Subcutaneous adipose tissue (tissue), 4 donors: ENCODE measurements around the gene YIPF2. TPM values are rescaled to one million over a fixed set of nuclear protein-coding genes. Genes with fewer than 3 reads are reported as not detected.

Source experiments
- total RNA-seq, 4 donors: library from RNA; depleted of rRNA; stranded (reverse); fragments of >200 nt; gene quantifications; one replicate each; pipeline ENCODE4 v1.1.0, GENCODE V29; 2016
- TF ChIP-seq, protein P1 (sequence below): fragments of 450-650 bp; IDR thresholded peaks from one replicate; pipeline ENCODE4 v1.5.1; 2016; ENCODE audit warnings: low read depth, mild to moderate bottlenecking, control low read depth, antibody characterized with exemption, moderate library complexity

Gene YIPF2
- total RNA-seq, 4 donors from 2014 or later = 25.9 to 44.6 (median 35.6) TPM

DNA sequence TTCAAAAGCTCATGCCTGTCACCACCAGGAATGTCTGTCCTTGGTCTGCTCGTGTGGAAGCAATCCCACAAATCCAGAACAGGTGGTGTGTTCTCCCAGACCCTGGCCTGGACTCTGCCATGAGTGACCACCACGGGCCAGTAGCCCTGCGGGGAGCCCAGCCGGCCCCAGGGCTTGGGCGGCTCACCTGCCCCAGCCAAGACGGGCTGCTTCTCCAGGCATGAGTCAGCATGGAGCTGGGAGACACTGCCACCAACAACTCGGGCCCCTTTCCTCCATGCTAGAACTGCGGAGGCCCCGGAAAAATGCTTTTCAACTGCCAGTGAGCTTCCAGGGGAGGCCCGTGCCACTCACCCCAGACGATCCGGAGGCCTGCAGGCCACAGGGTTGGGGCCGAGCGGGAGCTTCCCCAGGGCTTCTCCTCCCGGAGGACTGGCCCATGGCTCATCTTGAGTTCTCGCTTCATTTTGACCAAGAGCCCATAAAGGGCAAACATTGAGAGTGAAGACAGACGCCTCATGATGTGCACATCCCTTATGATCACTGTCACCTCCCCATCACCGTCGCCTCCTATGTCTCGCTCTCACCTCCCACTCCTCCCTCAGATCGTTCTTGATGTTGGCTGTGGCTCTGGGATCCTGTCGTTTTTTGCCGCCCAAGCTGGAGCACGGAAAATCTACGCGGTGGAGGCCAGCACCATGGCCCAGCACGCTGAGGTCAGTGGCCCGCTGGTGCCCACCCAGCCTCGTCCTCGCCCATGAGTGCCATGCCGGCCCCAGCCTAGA, 16.7 kb downstream of the YIPF2 start:
- TF ChIP-seq, protein P1, sequence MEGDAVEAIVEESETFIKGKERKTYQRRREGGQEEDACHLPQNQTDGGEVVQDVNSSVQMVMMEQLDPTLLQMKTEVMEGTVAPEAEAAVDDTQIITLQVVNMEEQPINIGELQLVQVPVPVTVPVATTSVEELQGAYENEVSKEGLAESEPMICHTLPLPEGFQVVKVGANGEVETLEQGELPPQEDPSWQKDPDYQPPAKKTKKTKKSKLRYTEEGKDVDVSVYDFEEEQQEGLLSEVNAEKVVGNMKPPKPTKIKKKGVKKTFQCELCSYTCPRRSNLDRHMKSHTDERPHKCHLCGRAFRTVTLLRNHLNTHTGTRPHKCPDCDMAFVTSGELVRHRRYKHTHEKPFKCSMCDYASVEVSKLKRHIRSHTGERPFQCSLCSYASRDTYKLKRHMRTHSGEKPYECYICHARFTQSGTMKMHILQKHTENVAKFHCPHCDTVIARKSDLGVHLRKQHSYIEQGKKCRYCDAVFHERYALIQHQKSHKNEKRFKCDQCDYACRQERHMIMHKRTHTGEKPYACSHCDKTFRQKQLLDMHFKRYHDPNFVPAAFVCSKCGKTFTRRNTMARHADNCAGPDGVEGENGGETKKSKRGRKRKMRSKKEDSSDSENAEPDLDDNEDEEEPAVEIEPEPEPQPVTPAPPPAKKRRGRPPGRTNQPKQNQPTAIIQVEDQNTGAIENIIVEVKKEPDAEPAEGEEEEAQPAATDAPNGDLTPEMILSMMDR = no peak

DNA sequence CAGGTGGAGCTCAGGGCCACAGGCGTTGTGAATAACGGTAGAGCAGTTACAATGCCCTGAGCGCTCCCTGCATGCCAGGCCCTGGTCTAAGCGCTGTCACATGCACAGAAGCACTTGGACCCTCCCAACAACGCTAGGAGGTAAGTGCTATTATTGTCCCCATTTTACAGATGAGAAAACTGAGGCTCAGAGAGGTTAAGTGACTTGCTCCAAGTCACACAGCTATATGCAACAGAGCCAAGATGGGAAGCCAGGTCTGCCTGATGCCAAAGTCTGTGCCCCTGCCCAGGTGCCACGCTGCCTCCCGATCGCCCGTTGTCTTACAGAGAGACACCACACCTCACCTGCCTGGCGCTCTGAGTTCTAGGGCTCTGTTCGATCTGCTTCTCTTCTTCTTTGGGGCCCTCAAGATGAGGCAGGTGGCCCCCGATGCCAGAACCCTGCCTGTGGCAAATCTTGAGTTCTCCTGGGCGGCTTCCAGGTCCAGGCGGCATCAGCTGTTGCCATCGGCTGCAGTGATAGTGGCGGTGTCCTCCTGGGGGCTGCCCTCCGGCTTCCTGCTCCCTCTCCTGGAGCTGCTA, 20.0 kb downstream of the YIPF2 start:
- TF ChIP-seq, protein P1 = no peak

DNA sequence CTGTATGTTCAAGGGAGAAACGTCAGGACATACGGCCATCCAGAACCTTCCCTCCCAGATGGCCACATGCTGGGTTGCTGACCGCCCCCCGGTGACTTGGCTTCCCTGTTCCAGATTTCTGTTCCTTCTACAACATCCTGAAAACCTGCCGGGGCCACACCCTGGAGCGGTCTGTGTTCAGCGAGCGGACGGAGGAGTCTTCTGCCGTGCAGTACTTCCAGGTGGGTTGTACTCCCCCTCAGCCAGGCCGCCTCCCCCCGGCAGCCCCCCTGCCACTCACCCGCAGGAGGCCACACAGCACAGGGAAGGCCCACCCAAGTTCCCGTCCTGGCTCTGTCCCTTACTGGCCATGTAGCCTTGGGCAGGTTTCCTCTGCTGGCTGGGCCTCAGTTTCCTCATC, 20.5 kb downstream of the YIPF2 start:
- TF ChIP-seq, protein P1 = no peak

DNA sequence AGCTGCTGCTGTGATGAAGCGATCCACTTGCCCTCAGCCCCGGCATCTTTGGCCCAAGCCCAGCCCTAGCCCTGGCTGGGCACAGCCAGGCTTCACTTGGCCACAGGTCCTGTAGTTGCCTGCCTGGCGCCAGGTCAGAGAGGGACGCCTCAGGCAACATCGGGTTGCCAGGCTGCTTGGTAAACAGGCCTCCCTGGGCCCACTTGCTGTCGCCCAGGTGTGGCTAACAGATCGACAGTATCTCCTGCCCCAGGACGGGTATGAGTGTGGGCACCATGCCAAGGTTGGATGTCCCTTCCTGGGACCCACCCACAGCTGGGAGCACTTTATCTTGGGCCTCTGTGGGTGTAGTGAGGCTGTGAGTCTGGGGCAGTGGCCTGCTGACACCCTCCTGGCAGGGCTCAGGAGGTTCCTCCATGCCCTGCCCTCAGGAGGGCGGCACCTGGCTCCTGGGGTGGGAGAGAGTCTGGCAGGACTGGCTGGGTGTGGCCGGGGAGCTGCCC, 29.2 kb downstream of the YIPF2 start:
- TF ChIP-seq, protein P1 = no peak

DNA sequence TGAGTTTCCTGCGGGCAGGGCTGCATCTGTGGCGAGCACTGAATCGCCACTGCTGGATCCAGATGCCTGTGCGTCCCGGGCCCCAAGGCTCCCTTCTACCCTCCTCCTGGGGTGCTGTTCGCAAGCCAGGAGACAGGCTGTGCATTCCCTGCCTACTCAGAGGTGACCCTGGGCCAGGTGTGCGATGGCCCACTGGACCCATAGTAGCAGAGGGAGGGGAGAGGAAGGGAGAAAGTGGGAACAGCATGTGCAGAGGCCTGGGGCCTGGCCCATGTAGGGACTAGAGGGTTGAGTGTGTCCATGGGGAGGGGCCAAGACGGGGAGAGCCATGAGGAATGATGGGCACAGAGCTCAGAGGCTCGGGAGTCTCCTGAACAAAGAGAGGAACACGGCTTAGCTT, 29.8 kb downstream of the YIPF2 start:
- TF ChIP-seq, protein P1 = no peak

DNA sequence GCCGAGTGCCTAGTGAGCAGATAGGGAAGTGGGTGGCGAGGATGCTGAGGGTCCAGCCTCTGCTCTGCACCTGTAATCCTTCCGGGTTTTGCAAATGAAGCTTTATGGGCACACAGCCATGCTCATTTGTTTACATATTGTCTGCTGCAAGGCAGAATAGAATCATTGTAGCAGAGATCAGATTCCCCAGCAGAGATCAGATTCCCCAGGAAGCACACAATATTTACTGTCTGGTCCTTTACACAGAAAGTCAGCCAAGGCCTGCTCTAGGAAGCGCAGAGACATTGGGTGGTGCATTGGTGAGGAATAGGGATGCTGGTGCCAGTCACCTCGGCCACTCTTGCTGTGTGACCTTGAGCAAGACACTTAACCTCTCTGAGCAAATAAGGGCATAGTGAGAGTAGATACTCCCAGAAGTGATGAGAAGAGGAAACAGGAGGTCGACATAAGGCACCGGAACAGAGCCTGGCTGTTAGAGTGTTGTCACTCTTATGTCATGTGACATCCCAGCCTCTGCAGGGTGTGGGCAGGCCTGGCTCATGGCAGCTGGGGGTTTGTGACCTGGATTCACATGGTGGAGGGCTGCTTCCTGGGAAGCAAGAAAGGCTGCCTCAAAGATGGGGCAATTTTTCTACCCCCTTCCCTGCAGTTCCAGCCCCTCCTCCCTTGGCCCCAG, 31.4 kb downstream of the YIPF2 start:
- TF ChIP-seq, protein P1 = no peak

DNA sequence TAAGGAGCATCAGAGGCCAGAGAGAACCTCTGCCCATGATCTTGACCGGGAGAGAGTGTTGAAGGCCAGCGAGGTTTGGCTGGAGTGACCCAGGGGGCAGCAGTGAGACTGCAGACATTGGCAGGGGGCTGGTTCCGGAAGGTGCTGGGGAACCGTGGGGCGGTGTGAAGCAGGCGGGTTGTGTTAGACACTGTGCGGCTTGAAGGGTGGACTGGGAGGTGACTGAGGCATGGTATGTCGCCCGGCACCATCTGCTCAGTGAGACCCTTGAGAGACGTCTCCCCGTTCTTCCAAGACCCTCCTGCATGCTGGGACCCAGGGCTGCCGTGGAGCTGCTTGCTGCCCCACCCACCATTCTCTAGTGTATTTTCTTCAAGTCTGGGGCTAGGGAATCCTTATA, 32.5 kb downstream of the YIPF2 start:
- TF ChIP-seq, protein P1 = no peak
